ENCODE results near the gene TET3.

TET3 gene

GRCh38 chr2:73987109-73987947, 2.6 kb downstream of the TET3 start:
- DNase-seq (ENCODE audit: low read depth) = no peak

GRCh38 chr2:73987948-73988700, 3.4 kb downstream of the TET3 start:
- DNase-seq (ENCODE audit: low read depth) = no peak

GRCh38 chr2:73989972-73990371, 5.3 kb downstream of the TET3 start:
- no peak for DNase-seq (ENCODE audit: low read depth)

GRCh38 chr2:73990531-73990930, 5.8 kb downstream of the TET3 start:
- no peak for DNase-seq (ENCODE audit: low read depth)

- DNase-seq (ENCODE audit: low read depth) = no peak
These were observed 7.3 kb downstream of the TET3 start for GRCh38 chr2:73992036-73992435.

GRCh38 chr2:73993376-73993775, 8.7 kb downstream of the TET3 start:
- DNase-seq (ENCODE audit: low read depth) = no peak

- DNase-seq (ENCODE audit: low read depth) = no peak
These were observed 9.1 kb downstream of the TET3 start for GRCh38 chr2:73993778-73994177.

GRCh38 chr2:73994178-73994831, 9.6 kb downstream of the TET3 start:
- no peak for DNase-seq (ENCODE audit: low read depth)

- no peak for DNase-seq (ENCODE audit: low read depth)
These were observed 11.1 kb downstream of the TET3 start for GRCh38 chr2:73995810-73996209.

GRCh38 chr2:73997813-73998212, 13.1 kb downstream of the TET3 start:
- DNase-seq (ENCODE audit: low read depth) = no peak

- no peak for DNase-seq (ENCODE audit: low read depth)
These were observed 13.7 kb downstream of the TET3 start for GRCh38 chr2:73998451-73998850.

GRCh38 chr2:73998933-73999332, 14.2 kb downstream of the TET3 start:
- no peak for DNase-seq (ENCODE audit: low read depth)

- DNase-seq (ENCODE audit: low read depth) = no peak
These were observed 15.3 kb downstream of the TET3 start for GRCh38 chr2:73999881-74000597.

- DNase-seq (ENCODE audit: low read depth) = no peak
These were observed 16.0 kb downstream of the TET3 start for GRCh38 chr2:74000666-74001065.

GRCh38 chr2:74001121-74001520, 16.4 kb downstream of the TET3 start:
- no peak for DNase-seq (ENCODE audit: low read depth)

GRCh38 chr2:74001781-74002504, 17.2 kb downstream of the TET3 start:
- no peak for DNase-seq (ENCODE audit: low read depth)

- DNase-seq (ENCODE audit: low read depth) = peak; percentile 49
These were observed 18.1 kb downstream of the TET3 start for GRCh38 chr2:74002505-74003421.

- DNase-seq (ENCODE audit: low read depth) = no peak
These were observed 18.9 kb downstream of the TET3 start for GRCh38 chr2:74003494-74004211.

Data from stimulated activated CD8-positive, alpha-beta memory T cell treated with anti-CD3 and anti-CD28 coated beads, Interleukin-15, amount 100 ng/mL, for 1 hour (primary cell).